Upper lobe of left lung (tissue), 4 donors: ENCODE results near the gene TXN2.

Source experiments
- EP300 ChIP-seq, 4 donors: sonication (generic); formaldehyde crosslinking; IDR thresholded peaks; one replicate each; pipeline ENCODE4 v1.5.1; 2017; ENCODE audit warnings: antibody characterized with exemption in 4 of 4, control low read depth in 2 of 4
- POLR2A ChIP-seq, 4 donors: fragments of 450-650 bp; IDR thresholded peaks; one replicate each; pipeline ENCODE4 v1.5.1; 2016 to 2017; ENCODE audit warnings: antibody characterized with exemption in 4 of 4, mild to moderate bottlenecking in 2 of 4
- POLR2AphosphoS5 ChIP-seq, 2 donors: sonication (generic); formaldehyde crosslinking; IDR thresholded peaks; one replicate each; pipeline ENCODE4 v1.5.1; 2017; ENCODE audit warnings: antibody characterized with exemption in 2 of 2
- TF ChIP-seq, protein P1 (sequence below), 6 experiments: fragments of 450-650 bp in 4 of 6; fragments of 200-600 bp in 2 of 6; sonication (generic) in 2 of 6; IDR thresholded peaks; one replicate each; pipeline ENCODE4 v1.5.1; 2016 to 2019; ENCODE audit warnings: antibody characterized with exemption in 6 of 6

DNA sequence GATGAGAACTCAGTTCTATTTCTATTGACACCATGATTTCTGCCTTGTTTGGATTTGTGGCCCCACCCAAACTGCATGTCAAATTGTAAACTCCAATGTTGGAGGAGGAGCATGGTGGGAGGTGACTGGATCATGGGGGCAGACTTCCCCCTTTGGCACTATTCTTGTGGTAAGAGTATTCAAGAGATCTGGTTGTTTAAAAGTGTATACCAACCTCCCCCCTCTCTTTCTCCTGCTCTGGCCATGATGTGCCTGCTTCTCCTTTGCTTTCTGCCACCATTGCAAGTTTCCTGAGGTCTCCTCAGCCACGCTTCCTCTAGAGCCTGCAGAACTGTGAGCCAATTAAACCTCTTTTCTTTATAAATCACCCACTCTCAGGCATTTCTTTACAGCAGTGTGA, 33.3 kb upstream of the TXN2 start:
- TF ChIP-seq, protein P1, sequence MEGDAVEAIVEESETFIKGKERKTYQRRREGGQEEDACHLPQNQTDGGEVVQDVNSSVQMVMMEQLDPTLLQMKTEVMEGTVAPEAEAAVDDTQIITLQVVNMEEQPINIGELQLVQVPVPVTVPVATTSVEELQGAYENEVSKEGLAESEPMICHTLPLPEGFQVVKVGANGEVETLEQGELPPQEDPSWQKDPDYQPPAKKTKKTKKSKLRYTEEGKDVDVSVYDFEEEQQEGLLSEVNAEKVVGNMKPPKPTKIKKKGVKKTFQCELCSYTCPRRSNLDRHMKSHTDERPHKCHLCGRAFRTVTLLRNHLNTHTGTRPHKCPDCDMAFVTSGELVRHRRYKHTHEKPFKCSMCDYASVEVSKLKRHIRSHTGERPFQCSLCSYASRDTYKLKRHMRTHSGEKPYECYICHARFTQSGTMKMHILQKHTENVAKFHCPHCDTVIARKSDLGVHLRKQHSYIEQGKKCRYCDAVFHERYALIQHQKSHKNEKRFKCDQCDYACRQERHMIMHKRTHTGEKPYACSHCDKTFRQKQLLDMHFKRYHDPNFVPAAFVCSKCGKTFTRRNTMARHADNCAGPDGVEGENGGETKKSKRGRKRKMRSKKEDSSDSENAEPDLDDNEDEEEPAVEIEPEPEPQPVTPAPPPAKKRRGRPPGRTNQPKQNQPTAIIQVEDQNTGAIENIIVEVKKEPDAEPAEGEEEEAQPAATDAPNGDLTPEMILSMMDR (IDR thresholded peaks at IDR 0.05): no peak
- TF ChIP-seq POLR2AphosphoS5 (IDR thresholded peaks at IDR 0.05) (no peak), EP300 (IDR thresholded peaks at IDR 0.05) (no peak), POLR2A (IDR thresholded peaks at IDR 0.05) (no peak)
